Esophagus squamous epithelium (tissue), 4 donors: ENCODE results near the gene SDR42E1.

Source experiments
- POLR2A ChIP-seq, 4 donors: fragments of 450-650 bp; IDR thresholded peaks; one replicate each; pipeline ENCODE4 v1.6.1; 2017; ENCODE audit warnings: antibody characterized with exemption in 4 of 4, mild to moderate bottlenecking in 4 of 4, moderate library complexity in 3 of 4
- TF ChIP-seq, protein P1 (sequence below), 6 experiments: fragments of 450-650 bp in 4 of 6; fragments of 200-600 bp in 2 of 6; sonication (generic) in 2 of 6; IDR thresholded peaks; one replicate each; pipeline ENCODE4 v1.5.1; 2016 to 2019; ENCODE audit warnings: antibody characterized with exemption in 6 of 6, mild to moderate bottlenecking in 4 of 6, moderate library complexity in 4 of 6

- TF ChIP-seq, protein P1, sequence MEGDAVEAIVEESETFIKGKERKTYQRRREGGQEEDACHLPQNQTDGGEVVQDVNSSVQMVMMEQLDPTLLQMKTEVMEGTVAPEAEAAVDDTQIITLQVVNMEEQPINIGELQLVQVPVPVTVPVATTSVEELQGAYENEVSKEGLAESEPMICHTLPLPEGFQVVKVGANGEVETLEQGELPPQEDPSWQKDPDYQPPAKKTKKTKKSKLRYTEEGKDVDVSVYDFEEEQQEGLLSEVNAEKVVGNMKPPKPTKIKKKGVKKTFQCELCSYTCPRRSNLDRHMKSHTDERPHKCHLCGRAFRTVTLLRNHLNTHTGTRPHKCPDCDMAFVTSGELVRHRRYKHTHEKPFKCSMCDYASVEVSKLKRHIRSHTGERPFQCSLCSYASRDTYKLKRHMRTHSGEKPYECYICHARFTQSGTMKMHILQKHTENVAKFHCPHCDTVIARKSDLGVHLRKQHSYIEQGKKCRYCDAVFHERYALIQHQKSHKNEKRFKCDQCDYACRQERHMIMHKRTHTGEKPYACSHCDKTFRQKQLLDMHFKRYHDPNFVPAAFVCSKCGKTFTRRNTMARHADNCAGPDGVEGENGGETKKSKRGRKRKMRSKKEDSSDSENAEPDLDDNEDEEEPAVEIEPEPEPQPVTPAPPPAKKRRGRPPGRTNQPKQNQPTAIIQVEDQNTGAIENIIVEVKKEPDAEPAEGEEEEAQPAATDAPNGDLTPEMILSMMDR (IDR thresholded peaks at IDR 0.05): no peak
- no peak for TF ChIP-seq POLR2A (IDR thresholded peaks at IDR 0.05)
Measured at GRCh38 chr16:82034981-82035612, 23.8 kb upstream of the SDR42E1 start, which contains the start of gene HSD17B2.
